Duodenal mucosa (tissue), 2 donors: ENCODE results near the gene NLK.

Experiments used
- H3K27ac ChIP-seq: one replicate; pipeline ENCODE4 v1.7.0; 2013; ENCODE audit warnings: low read depth, low read length
- H3K27me3 ChIP-seq, 2 donors: one replicate each; pipeline ENCODE4 v1.7.0; 2013; ENCODE audit warnings: low read length in 2 of 2, control low read depth in 1 of 2; ENCODE audit not compliant: insufficient read depth in 2 of 2, control insufficient read depth in 1 of 2
- H3K36me3 ChIP-seq, 2 donors: one replicate each; pipeline ENCODE4 v1.7.0; 2013; ENCODE audit warnings: low read length in 2 of 2, control low read depth in 1 of 2; ENCODE audit not compliant: insufficient read depth in 2 of 2, control insufficient read depth in 1 of 2
- H3K4me1 ChIP-seq, 2 donors: one replicate each; pipeline ENCODE4 v1.7.0; 2013; ENCODE audit warnings: low read length in 2 of 2, control low read depth in 1 of 2; ENCODE audit not compliant: insufficient read depth in 2 of 2, control insufficient read depth in 1 of 2
- H3K4me3 ChIP-seq, 2 donors: one replicate each; pipeline ENCODE4 v1.7.0; 2013; ENCODE audit warnings: low read length in 2 of 2, low read depth in 1 of 2
- H3K9ac ChIP-seq, 2 donors: one replicate each; pipeline ENCODE4 v1.7.0; 2013; ENCODE audit warnings: low read length in 2 of 2, low read depth in 1 of 2
- H3K9me3 ChIP-seq, 2 donors: one replicate each; pipeline ENCODE4 v1.7.0; 2013; ENCODE audit warnings: low read length in 2 of 2, control low read depth in 1 of 2; ENCODE audit not compliant: control insufficient read depth in 1 of 2

Gene NLK

GRCh38 chr17:28119560-28119959 is 77.1 kb downstream of the NLK start:
- no peak overlapping the region for H3K27ac ChIP-seq
- H3K9me3 ChIP-seq, result no peaks in the 10 kb centered on the region
- no peak overlapping the region for H3K9ac ChIP-seq
- H3K36me3 ChIP-seq, result peaks cover 0 to 7% of the 10 kb centered on the region in 2 donors
- no peaks in the 10 kb centered on the region for H3K27me3 ChIP-seq
- H3K4me3 ChIP-seq, result no peak overlapping the region
- peaks cover 4 to 17% of the 10 kb centered on the region in 2 donors for H3K4me1 ChIP-seq

- H3K27ac ChIP-seq, result no peak overlapping the region
- H3K9me3 ChIP-seq, result no peaks in the 10 kb centered on the region
- H3K9ac ChIP-seq, result no peak overlapping the region
- H3K27me3 ChIP-seq, result no peaks in the 10 kb centered on the region
- H3K4me3 ChIP-seq, result no peak overlapping the region
- H3K4me1 ChIP-seq, result peaks cover 9 to 26% of the 10 kb centered on the region in 2 donors
- peaks cover 0 to 7% of the 10 kb centered on the region in 2 donors for H3K36me3 ChIP-seq
These were observed 78.3 kb downstream of the NLK start for GRCh38 chr17:28120766-28121165.

GRCh38 chr17:28124962-28125361 is 82.5 kb downstream of the NLK start:
- Histone ChIP-seq H3K9me3 (no peaks in the 10 kb centered on the region), H3K36me3 (peaks cover 0 to 7% of the 10 kb centered on the region in 2 donors), H3K9ac (no peak overlapping the region), H3K27me3 (no peaks in the 10 kb centered on the region), H3K27ac (no peak overlapping the region), H3K4me3 (no peak overlapping the region), H3K4me1 (peaks cover 6 to 13% of the 10 kb centered on the region in 2 donors)

GRCh38 chr17:28125526-28126378 is 83.3 kb downstream of the NLK start:
- Histone ChIP-seq H3K27ac (no peak overlapping the region), H3K27me3 (no peaks in the 10 kb centered on the region), H3K4me3 (no peak overlapping the region), H3K9ac (no peak overlapping the region), H3K9me3 (no peaks in the 10 kb centered on the region), H3K36me3 (peaks cover 0 to 7% of the 10 kb centered on the region in 2 donors), H3K4me1 (peaks cover 6 to 13% of the 10 kb centered on the region in 2 donors)

- Histone ChIP-seq H3K9ac (no peak overlapping the region), H3K36me3 (peaks cover 0 to 7% of the 10 kb centered on the region in 2 donors), H3K9me3 (no peaks in the 10 kb centered on the region), H3K27me3 (no peaks in the 10 kb centered on the region), H3K4me3 (no peak overlapping the region), H3K27ac (no peak overlapping the region), H3K4me1 (peaks cover 6 to 13% of the 10 kb centered on the region in 2 donors)
These were observed 84.7 kb downstream of the NLK start for GRCh38 chr17:28127196-28127595.

GRCh38 chr17:28128779-28129178 is 86.3 kb downstream of the NLK start:
- H3K9ac ChIP-seq, result no peak overlapping the region
- peaks cover 6 to 13% of the 10 kb centered on the region in 2 donors for H3K4me1 ChIP-seq
- H3K36me3 ChIP-seq, result peaks cover 5 to 9% of the 10 kb centered on the region in 2 donors
- no peak overlapping the region for H3K27ac ChIP-seq
- H3K9me3 ChIP-seq, result no peaks in the 10 kb centered on the region
- H3K27me3 ChIP-seq, result no peaks in the 10 kb centered on the region
- H3K4me3 ChIP-seq, result no peak overlapping the region

GRCh38 chr17:28130472-28130871 is 88.0 kb downstream of the NLK start:
- Histone ChIP-seq H3K9ac (no peak overlapping the region), H3K27me3 (no peaks in the 10 kb centered on the region), H3K9me3 (no peaks in the 10 kb centered on the region), H3K4me3 (no peak overlapping the region), H3K27ac (no peak overlapping the region), H3K4me1 (peaks cover 2 to 5% of the 10 kb centered on the region in 2 donors), H3K36me3 (peaks cover 9 to 10% of the 10 kb centered on the region in 2 donors)

- no peaks in the 10 kb centered on the region for H3K9me3 ChIP-seq
These were observed 89.1 kb downstream of the NLK start for GRCh38 chr17:28131599-28131998.

GRCh38 chr17:28133562-28133970 is 91.1 kb downstream of the NLK start:
- Histone ChIP-seq H3K27ac (no peak overlapping the region), H3K4me3 (no peak overlapping the region), H3K4me1 (no peaks in the 10 kb centered on the region), H3K36me3 (peaks cover 9 to 10% of the 10 kb centered on the region in 2 donors), H3K27me3 (no peaks in the 10 kb centered on the region), H3K9me3 (no peaks in the 10 kb centered on the region), H3K9ac (no peak overlapping the region)

More at GRCh38 chr17:28131599-28131998, 89.1 kb downstream of the NLK start:
- H3K4me3 ChIP-seq, result no peak overlapping the region
- H3K27ac ChIP-seq, result no peak overlapping the region
- H3K9ac ChIP-seq, result no peak overlapping the region
- H3K4me1 ChIP-seq, result no peaks in the 10 kb centered on the region
- peaks cover 9 to 10% of the 10 kb centered on the region in 2 donors for H3K36me3 ChIP-seq
- no peaks in the 10 kb centered on the region for H3K27me3 ChIP-seq

GRCh38 chr17:28136923-28137322 is 94.4 kb downstream of the NLK start:
- H3K9me3 ChIP-seq, result no peaks in the 10 kb centered on the region
- no peak overlapping the region for H3K9ac ChIP-seq
- no peaks in the 10 kb centered on the region for H3K4me1 ChIP-seq
- no peak overlapping the region for H3K4me3 ChIP-seq
- H3K27ac ChIP-seq, result no peak overlapping the region
- H3K27me3 ChIP-seq, result no peaks in the 10 kb centered on the region
- H3K36me3 ChIP-seq, result peaks cover 9 to 10% of the 10 kb centered on the region in 2 donors
